CMK (cell line): ENCODE measurements around the gene DIS3L.
"Not testable (repeated sequence)": the region's sequence is repeated elsewhere in the genome, so short reads cannot be mapped to it uniquely, and the experiment has no call there.

Experiments used
- DNase-seq: peaks from one replicate; pipeline ENCODE4 v3.0.0-alpha.2; 2010; ENCODE audit warnings: low read depth

DIS3L gene

DNA sequence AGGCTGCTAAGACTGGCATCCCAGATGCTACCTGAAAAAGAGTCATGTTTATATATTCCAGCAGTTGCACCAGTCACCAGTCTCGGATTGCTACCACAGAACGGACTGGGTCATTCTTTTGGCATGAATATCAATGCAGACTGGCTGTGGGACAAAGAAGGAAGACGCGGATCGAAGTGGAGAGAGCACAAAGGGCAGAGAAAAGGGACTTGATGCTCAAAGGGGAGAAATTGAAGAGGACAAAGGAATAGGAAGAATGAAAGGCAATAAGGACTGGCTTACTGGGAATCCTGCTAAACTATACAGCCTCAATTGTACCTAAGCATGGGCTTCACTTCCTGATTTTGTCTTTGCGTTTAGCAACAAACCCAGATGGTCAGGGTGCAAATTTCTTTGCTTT lies 15.3 kb upstream of the DIS3L start:
- DNase-seq = no peak

DNA sequence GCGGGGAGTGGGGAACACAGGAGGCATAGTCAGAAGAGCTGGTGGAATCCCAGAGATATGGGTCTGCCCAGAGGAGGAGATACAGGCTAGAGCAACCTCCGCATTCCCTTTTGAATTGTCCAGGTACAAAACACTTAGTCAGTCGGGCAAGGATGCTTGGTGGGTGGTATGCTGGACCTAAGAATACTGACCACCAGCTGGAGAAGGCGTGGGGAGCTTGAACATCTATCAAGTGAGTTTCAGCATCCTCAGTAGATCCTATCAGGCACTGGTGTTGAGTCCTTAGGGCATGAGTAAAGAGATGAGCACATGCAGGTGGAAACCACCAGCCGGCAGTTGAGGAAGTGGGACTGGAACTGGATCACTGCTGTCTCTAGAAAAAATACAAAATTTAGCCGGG lies 14.7 kb upstream of the DIS3L start:
- no peak for DNase-seq

- DNase-seq = no peak
Observed at GRCh38 chr15:66284271-66284670, 9.1 kb upstream of the DIS3L start.

DNA sequence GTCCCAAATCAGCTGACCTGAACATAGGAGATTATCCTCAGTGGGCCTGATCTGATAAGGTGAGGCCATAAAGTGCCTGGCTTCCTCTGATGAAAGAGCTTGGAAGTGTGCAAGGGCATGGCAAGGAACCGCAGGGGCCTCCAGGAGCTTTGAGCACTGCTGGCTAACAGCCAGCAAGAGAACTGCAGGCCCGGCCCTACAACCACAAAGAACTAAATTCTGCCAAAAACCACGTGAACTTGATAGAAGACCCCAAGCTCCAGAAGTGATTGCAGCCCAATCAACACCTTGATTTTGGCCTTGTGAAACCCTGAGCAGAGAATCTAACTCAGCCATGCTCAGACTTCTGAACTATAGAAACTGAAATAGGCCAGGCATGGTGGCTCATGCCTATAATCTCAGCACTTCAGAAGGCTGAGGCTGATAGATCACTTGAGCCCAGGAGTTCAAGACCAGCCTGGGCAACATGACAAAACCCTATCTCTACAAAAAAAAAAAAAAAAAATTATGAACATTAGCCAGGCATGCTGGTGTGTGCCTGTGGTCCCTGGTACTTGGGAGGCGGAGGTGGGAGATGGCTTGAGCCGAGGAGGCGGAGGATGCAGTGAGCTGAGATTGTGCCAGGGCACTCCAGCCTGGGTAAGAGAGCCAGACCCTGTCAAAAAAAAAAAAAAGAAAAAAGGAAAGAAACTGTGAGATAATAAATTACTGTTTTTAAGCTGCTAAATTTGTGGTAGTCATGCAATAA lies 7.7 kb upstream of the DIS3L start:
- peak; percentile 52 for DNase-seq

GRCh38 chr15:66287461-66288057 lies 5.8 kb upstream of the DIS3L start:
- DNase-seq = no peak

GRCh38 chr15:66288093-66288492 lies 5.3 kb upstream of the DIS3L start:
- DNase-seq = no peak

DNA sequence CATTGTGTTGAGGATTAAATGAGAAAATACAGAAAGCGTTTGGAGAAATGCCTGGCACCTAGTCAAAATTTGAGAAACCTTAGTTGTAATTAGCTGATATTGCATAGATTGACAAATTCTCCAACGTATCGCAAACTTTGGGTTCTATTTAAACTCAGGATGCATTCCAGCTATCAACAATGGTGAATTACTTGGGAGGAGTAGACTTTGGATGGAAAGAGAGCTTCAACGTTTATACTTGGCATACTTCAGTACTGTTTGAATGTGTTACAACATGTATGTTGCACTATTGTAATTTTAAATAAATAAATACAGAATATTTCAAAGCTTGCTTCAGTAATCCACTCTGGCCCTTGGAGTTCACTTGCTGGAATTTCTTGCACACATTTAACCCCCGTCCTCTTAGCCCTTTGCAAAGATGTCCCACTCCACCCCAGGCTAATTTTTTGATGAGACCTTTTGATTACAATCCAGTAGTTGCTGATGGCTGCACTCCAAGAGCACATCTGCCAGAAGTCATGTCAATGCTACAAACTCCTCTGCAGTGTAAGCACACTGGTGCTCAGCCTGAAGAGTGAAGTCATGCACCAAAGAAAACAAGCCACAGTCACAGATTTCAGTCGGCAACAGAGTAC lies 4.7 kb upstream of the DIS3L start:
- no peak for DNase-seq

DNA sequence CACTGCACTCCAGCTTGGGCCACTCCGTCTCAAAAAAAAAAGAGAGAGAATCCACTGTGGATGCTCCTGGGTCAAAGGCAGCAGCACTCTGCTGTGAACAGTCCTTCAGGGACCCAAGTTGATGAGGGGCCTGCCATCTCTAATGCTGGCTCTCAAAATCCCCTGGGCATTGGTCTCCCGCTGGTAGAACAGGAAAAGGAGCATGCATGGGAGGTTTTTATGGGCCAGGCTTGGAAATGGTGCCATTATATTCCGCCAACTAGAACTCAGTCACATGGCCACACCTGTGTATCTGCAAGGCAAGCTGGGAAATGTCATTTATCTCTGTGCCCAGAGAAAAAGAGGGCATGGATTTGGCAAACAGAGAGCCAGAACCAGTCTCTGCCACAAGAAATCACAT lies 3.4 kb upstream of the DIS3L start:
- DNase-seq = no peak

GRCh38 chr15:66290518-66290917 lies 2.9 kb upstream of the DIS3L start:
- no peak for DNase-seq

GRCh38 chr15:66291816-66292570 lies 1.4 kb upstream of the DIS3L start:
- DNase-seq = no peak

- DNase-seq = no peak
Observed at GRCh38 chr15:66292571-66293418, 573 bp upstream of the DIS3L start.

GRCh38 chr15:66294157-66294931 lies 976 bp downstream of the DIS3L start:
- peak; percentile 2 for DNase-seq

DNA sequence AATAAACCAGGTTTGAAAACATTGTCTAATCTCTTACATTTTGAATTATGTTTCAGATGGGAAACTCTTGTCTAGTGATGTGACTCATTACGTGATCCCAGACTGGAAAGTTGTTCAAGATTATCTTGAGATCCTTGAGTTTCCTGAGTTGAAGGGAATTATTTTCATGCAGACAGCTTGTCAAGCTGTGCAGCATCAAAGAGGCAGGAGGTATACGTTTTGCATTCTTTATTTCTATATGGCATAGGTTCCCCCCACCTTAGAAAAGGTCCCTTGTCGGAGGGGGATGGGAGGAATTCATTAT lies 1.5 kb downstream of the DIS3L start:
- no peak for DNase-seq

DNA sequence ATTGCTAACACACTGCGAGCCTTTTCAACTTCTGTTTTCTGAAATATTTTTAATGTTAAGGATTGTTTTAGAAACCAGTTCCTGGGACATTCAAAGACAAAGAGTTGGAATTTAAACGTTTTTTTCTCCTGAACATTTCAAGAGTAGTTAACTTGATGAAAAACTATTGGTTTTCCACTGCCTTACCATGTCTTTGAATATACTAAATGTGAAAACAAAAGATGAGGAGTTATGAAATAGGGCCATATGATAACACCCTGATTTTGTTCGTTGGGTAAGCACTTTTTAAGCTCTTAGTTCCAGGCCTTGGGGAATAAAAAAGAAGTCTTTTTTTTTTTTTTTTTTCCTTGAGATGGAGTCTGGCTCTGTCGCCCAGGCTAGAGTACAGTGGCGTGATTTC lies 2.8 kb downstream of the DIS3L start:
- DNase-seq = no peak

GRCh38 chr15:66298803-66299251 lies 5.5 kb downstream of the DIS3L start:
- DNase-seq = no peak

DNA sequence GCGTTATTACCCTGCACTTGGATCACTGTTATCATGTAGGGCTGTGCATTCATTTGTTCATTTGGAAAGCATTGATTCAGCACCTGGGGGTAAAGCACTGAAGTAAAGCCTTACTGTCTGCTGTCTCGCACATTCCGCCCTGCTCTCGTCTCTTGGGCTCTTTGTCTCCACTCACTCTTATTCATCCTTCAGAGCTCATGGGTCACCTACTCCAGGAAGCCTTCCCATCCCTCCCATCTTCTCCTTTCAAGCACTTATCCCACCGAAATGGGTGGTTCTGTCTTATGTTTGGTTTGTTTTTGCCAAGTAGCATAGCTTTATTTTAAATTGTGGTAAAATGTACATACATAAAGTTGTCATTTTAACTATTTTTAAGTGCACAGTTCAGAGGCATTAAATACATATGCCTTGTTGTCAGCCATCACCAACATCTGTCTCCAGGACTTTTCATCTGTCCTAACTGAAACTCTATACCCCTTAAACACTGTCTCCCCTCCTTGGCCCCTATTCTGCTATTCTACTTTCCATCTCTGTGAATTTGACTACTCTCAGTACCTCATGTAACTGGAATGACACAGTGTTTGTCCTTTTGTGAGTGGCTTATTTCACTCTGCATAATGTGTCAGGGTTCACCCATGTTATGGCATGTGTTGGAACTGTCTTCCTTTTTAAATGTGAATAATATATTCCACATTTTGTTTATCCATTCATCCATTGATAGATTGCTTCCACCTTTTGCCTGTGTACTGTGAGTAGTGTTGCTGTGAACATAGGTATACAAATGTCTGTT lies 9.3 kb downstream of the DIS3L start:
- DNase-seq = no peak

- not testable (repeated sequence) for DNase-seq
Observed at GRCh38 chr15:66304425-66304824, 11.1 kb downstream of the DIS3L start.

GRCh38 chr15:66306381-66306780 lies 13.0 kb downstream of the DIS3L start:
- DNase-seq = no peak

GRCh38 chr15:66308531-66308930 lies 15.2 kb downstream of the DIS3L start:
- no peak for DNase-seq

- no peak for DNase-seq
Observed at GRCh38 chr15:66309828-66310227, 16.5 kb downstream of the DIS3L start.
